ENCODE data around the gene NR6A1.

DNA sequence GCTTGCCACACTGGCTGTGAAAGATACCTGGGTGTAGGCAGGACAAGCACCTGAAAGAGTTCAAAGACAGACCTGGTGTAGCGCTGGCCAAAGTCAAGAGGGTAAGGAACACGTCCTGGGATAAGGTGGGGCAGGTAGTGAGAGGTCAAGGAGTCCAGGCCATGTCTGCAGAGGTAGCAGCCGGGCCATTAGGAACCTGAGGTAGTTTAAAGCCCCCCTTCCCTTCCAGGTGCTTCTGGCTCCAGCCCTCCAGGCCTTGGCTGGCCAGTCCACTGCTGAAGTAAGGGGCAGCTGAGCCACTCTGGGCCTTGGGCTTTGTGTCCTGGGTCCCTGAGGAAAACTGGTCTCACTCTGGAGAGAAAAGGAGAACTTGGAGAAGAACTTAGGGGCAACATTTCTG is 250.0 kb downstream of the NR6A1 start:
- TF ChIP-seq POLR2AphosphoS5 (IDR thresholded peaks at IDR 0.05; ENCODE audit: low read depth) (no peak), EZH2 (IDR thresholded peaks at IDR 0.05; ENCODE audit: low read depth, unreplicated experiment) (no peak), ZNF331 (CRISPR knock-in tag; IDR thresholded peaks at IDR 0.05; ENCODE audit: low read depth) (no peak), CREB1 (CRISPR knock-in tag; IDR thresholded peaks at IDR 0.05; ENCODE audit: low read depth) (no peak), JUNB (IDR thresholded peaks at IDR 0.05; ENCODE audit: unreplicated experiment) (no peak), EZH2phosphoT487 (IDR thresholded peaks at IDR 0.05; ENCODE audit: unreplicated experiment) (no peak)
- TF ChIP-seq, protein P1, sequence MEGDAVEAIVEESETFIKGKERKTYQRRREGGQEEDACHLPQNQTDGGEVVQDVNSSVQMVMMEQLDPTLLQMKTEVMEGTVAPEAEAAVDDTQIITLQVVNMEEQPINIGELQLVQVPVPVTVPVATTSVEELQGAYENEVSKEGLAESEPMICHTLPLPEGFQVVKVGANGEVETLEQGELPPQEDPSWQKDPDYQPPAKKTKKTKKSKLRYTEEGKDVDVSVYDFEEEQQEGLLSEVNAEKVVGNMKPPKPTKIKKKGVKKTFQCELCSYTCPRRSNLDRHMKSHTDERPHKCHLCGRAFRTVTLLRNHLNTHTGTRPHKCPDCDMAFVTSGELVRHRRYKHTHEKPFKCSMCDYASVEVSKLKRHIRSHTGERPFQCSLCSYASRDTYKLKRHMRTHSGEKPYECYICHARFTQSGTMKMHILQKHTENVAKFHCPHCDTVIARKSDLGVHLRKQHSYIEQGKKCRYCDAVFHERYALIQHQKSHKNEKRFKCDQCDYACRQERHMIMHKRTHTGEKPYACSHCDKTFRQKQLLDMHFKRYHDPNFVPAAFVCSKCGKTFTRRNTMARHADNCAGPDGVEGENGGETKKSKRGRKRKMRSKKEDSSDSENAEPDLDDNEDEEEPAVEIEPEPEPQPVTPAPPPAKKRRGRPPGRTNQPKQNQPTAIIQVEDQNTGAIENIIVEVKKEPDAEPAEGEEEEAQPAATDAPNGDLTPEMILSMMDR (conservative IDR thresholded peaks at IDR 0.05; ENCODE audit: low read depth in 2 of 2) = no peak
- TF ChIP-seq, protein P2, sequence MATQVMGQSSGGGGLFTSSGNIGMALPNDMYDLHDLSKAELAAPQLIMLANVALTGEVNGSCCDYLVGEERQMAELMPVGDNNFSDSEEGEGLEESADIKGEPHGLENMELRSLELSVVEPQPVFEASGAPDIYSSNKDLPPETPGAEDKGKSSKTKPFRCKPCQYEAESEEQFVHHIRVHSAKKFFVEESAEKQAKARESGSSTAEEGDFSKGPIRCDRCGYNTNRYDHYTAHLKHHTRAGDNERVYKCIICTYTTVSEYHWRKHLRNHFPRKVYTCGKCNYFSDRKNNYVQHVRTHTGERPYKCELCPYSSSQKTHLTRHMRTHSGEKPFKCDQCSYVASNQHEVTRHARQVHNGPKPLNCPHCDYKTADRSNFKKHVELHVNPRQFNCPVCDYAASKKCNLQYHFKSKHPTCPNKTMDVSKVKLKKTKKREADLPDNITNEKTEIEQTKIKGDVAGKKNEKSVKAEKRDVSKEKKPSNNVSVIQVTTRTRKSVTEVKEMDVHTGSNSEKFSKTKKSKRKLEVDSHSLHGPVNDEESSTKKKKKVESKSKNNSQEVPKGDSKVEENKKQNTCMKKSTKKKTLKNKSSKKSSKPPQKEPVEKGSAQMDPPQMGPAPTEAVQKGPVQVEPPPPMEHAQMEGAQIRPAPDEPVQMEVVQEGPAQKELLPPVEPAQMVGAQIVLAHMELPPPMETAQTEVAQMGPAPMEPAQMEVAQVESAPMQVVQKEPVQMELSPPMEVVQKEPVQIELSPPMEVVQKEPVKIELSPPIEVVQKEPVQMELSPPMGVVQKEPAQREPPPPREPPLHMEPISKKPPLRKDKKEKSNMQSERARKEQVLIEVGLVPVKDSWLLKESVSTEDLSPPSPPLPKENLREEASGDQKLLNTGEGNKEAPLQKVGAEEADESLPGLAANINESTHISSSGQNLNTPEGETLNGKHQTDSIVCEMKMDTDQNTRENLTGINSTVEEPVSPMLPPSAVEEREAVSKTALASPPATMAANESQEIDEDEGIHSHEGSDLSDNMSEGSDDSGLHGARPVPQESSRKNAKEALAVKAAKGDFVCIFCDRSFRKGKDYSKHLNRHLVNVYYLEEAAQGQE (IDR thresholded peaks at IDR 0.05; ENCODE audit: unreplicated experiment) = no peak
- TF ChIP-seq, protein P3, sequence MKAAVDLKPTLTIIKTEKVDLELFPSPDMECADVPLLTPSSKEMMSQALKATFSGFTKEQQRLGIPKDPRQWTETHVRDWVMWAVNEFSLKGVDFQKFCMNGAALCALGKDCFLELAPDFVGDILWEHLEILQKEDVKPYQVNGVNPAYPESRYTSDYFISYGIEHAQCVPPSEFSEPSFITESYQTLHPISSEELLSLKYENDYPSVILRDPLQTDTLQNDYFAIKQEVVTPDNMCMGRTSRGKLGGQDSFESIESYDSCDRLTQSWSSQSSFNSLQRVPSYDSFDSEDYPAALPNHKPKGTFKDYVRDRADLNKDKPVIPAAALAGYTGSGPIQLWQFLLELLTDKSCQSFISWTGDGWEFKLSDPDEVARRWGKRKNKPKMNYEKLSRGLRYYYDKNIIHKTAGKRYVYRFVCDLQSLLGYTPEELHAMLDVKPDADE (IDR thresholded peaks at IDR 0.05) = no peak
- TF ChIP-seq, protein P4, sequence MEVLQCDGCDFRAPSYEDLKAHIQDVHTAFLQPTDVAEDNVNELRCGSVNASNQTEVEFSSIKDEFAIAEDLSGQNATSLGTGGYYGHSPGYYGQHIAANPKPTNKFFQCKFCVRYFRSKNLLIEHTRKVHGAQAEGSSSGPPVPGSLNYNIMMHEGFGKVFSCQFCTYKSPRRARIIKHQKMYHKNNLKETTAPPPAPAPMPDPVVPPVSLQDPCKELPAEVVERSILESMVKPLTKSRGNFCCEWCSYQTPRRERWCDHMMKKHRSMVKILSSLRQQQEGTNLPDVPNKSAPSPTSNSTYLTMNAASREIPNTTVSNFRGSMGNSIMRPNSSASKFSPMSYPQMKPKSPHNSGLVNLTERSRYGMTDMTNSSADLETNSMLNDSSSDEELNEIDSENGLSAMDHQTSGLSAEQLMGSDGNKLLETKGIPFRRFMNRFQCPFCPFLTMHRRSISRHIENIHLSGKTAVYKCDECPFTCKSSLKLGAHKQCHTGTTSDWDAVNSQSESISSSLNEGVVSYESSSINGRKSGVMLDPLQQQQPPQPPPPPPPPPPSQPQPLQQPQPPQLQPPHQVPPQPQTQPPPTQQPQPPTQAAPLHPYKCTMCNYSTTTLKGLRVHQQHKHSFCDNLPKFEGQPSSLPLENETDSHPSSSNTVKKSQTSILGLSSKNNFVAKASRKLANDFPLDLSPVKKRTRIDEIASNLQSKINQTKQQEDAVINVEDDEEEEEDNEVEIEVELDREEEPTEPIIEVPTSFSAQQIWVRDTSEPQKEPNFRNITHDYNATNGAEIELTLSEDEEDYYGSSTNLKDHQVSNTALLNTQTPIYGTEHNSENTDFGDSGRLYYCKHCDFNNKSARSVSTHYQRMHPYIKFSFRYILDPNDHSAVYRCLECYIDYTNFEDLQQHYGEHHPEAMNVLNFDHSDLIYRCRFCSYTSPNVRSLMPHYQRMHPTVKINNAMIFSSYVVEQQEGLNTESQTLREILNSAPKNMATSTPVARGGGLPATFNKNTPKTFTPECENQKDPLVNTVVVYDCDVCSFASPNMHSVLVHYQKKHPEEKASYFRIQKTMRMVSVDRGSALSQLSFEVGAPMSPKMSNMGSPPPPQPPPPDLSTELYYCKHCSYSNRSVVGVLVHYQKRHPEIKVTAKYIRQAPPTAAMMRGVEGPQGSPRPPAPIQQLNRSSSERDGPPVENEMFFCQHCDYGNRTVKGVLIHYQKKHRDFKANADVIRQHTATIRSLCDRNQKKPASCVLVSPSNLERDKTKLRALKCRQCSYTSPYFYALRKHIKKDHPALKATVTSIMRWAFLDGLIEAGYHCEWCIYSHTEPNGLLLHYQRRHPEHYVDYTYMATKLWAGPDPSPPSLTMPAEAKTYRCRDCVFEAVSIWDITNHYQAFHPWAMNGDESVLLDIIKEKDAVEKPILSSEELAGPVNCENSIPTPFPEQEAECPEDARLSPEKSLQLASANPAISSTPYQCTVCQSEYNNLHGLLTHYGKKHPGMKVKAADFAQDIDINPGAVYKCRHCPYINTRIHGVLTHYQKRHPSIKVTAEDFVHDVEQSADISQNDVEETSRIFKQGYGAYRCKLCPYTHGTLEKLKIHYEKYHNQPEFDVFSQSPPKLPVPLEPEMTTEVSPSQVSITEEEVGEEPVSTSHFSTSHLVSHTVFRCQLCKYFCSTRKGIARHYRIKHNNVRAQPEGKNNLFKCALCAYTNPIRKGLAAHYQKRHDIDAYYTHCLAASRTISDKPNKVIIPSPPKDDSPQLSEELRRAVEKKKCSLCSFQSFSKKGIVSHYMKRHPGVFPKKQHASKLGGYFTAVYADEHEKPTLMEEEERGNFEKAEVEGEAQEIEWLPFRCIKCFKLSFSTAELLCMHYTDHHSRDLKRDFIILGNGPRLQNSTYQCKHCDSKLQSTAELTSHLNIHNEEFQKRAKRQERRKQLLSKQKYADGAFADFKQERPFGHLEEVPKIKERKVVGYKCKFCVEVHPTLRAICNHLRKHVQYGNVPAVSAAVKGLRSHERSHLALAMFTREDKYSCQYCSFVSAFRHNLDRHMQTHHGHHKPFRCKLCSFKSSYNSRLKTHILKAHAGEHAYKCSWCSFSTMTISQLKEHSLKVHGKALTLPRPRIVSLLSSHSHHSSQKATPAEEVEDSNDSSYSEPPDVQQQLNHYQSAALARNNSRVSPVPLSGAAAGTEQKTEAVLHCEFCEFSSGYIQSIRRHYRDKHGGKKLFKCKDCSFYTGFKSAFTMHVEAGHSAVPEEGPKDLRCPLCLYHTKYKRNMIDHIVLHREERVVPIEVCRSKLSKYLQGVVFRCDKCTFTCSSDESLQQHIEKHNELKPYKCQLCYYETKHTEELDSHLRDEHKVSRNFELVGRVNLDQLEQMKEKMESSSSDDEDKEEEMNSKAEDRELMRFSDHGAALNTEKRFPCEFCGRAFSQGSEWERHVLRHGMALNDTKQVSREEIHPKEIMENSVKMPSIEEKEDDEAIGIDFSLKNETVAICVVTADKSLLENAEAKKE (CRISPR knock-in tag; IDR thresholded peaks at IDR 0.05) = no peak
